ENCODE data around the gene SPDEF. TPM values are rescaled to one million over a fixed set of nuclear protein-coding genes. Genes with fewer than 3 reads are reported as not detected.
A peak's percentile ranks its signal among the peaks of the same experiment; 100 is the strongest.

SPDEF gene
- total and polyA plus RNA-seq, 2 experiments from 2014 or later = 0.69 TPM; not detected in 1

- Histone ChIP-seq H3K4me3 (no peak overlapping the region), H3K27ac (ENCODE audit: low read depth) (no peak overlapping the region), H3K27me3 (ENCODE audit: insufficient read depth) (no peaks in the 10 kb centered on the region), H3F3A (replicated peaks; ENCODE audit: low read depth) (no peaks in the 10 kb centered on the region), H3K79me2 (replicated peaks; ENCODE audit: insufficient read depth) (peaks cover 70% of the 10 kb centered on the region), H3K9me2 (ENCODE audit: insufficient read depth) (no peaks in the 10 kb centered on the region), H3K4me2 (peak overlapping the region; percentile 41), H3K36me3 (ENCODE audit: insufficient read depth) (0 out of 2 replicates have a peak, but pooled peaks cover 4% of the 10 kb centered on the region), H2AFZ (no peak overlapping the region), H4K20me1 (replicated peaks; ENCODE audit: insufficient read depth) (peaks cover 28% of the 10 kb centered on the region), H3K4me1 (ENCODE audit: insufficient read depth) (peaks cover 35% of the 10 kb centered on the region)
- peak overlapping the region; percentile 64 for H3K27ac Mint-ChIP-seq
- H3K4me3 Mint-ChIP-seq = peak overlapping the region; percentile 4; the same call in 1 of the 3 replicates
- H3K4me1 Mint-ChIP-seq = peaks cover 29% of the 10 kb centered on the region
- ATAC-seq = peak; percentile 63
- no peaks in the 10 kb centered on the region for H3K9me3 Mint-ChIP-seq
- no peaks in the 10 kb centered on the region; the same call in 2 of the 3 replicates for H3K36me3 Mint-ChIP-seq (ENCODE audit: low read depth)
- DNase-seq (ENCODE audit: low spot score) = peak; percentile 48
- no peaks in the 10 kb centered on the region for H3K27me3 Mint-ChIP-seq (ENCODE audit: insufficient read depth, low read depth, poor library complexity)
- TF ChIP-seq EZH2 (IDR thresholded peaks at IDR 0.05; ENCODE audit: low read depth, unreplicated experiment) = no peak
- TF ChIP-seq POLR2AphosphoS5 (IDR thresholded peaks at IDR 0.05; ENCODE audit: low read depth) = no peak
- TF ChIP-seq ZNF114 (CRISPR knock-in tag; IDR thresholded peaks at IDR 0.05) = no peak
- TF ChIP-seq ZNF331 (CRISPR knock-in tag; IDR thresholded peaks at IDR 0.05; ENCODE audit: low read depth) = no peak
- TF ChIP-seq CTCF (conservative IDR thresholded peaks at IDR 0.05; ENCODE audit: low read depth in 2 of 2) = no peak
- no peak for TF ChIP-seq NANOG (IDR thresholded peaks at IDR 0.05; ENCODE audit: borderline replicate concordance)
- no peak for TF ChIP-seq CREB1 (CRISPR knock-in tag; IDR thresholded peaks at IDR 0.05; ENCODE audit: low read depth)
- no peak for TF ChIP-seq STAT1 (IDR thresholded peaks at IDR 0.05; ENCODE audit: unreplicated experiment)
- TF ChIP-seq, protein P1, sequence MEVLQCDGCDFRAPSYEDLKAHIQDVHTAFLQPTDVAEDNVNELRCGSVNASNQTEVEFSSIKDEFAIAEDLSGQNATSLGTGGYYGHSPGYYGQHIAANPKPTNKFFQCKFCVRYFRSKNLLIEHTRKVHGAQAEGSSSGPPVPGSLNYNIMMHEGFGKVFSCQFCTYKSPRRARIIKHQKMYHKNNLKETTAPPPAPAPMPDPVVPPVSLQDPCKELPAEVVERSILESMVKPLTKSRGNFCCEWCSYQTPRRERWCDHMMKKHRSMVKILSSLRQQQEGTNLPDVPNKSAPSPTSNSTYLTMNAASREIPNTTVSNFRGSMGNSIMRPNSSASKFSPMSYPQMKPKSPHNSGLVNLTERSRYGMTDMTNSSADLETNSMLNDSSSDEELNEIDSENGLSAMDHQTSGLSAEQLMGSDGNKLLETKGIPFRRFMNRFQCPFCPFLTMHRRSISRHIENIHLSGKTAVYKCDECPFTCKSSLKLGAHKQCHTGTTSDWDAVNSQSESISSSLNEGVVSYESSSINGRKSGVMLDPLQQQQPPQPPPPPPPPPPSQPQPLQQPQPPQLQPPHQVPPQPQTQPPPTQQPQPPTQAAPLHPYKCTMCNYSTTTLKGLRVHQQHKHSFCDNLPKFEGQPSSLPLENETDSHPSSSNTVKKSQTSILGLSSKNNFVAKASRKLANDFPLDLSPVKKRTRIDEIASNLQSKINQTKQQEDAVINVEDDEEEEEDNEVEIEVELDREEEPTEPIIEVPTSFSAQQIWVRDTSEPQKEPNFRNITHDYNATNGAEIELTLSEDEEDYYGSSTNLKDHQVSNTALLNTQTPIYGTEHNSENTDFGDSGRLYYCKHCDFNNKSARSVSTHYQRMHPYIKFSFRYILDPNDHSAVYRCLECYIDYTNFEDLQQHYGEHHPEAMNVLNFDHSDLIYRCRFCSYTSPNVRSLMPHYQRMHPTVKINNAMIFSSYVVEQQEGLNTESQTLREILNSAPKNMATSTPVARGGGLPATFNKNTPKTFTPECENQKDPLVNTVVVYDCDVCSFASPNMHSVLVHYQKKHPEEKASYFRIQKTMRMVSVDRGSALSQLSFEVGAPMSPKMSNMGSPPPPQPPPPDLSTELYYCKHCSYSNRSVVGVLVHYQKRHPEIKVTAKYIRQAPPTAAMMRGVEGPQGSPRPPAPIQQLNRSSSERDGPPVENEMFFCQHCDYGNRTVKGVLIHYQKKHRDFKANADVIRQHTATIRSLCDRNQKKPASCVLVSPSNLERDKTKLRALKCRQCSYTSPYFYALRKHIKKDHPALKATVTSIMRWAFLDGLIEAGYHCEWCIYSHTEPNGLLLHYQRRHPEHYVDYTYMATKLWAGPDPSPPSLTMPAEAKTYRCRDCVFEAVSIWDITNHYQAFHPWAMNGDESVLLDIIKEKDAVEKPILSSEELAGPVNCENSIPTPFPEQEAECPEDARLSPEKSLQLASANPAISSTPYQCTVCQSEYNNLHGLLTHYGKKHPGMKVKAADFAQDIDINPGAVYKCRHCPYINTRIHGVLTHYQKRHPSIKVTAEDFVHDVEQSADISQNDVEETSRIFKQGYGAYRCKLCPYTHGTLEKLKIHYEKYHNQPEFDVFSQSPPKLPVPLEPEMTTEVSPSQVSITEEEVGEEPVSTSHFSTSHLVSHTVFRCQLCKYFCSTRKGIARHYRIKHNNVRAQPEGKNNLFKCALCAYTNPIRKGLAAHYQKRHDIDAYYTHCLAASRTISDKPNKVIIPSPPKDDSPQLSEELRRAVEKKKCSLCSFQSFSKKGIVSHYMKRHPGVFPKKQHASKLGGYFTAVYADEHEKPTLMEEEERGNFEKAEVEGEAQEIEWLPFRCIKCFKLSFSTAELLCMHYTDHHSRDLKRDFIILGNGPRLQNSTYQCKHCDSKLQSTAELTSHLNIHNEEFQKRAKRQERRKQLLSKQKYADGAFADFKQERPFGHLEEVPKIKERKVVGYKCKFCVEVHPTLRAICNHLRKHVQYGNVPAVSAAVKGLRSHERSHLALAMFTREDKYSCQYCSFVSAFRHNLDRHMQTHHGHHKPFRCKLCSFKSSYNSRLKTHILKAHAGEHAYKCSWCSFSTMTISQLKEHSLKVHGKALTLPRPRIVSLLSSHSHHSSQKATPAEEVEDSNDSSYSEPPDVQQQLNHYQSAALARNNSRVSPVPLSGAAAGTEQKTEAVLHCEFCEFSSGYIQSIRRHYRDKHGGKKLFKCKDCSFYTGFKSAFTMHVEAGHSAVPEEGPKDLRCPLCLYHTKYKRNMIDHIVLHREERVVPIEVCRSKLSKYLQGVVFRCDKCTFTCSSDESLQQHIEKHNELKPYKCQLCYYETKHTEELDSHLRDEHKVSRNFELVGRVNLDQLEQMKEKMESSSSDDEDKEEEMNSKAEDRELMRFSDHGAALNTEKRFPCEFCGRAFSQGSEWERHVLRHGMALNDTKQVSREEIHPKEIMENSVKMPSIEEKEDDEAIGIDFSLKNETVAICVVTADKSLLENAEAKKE (CRISPR knock-in tag; IDR thresholded peaks at IDR 0.05) = no peak
- TF ChIP-seq EZH2phosphoT487 (IDR thresholded peaks at IDR 0.05; ENCODE audit: unreplicated experiment) = no peak
- TF ChIP-seq, protein P2, sequence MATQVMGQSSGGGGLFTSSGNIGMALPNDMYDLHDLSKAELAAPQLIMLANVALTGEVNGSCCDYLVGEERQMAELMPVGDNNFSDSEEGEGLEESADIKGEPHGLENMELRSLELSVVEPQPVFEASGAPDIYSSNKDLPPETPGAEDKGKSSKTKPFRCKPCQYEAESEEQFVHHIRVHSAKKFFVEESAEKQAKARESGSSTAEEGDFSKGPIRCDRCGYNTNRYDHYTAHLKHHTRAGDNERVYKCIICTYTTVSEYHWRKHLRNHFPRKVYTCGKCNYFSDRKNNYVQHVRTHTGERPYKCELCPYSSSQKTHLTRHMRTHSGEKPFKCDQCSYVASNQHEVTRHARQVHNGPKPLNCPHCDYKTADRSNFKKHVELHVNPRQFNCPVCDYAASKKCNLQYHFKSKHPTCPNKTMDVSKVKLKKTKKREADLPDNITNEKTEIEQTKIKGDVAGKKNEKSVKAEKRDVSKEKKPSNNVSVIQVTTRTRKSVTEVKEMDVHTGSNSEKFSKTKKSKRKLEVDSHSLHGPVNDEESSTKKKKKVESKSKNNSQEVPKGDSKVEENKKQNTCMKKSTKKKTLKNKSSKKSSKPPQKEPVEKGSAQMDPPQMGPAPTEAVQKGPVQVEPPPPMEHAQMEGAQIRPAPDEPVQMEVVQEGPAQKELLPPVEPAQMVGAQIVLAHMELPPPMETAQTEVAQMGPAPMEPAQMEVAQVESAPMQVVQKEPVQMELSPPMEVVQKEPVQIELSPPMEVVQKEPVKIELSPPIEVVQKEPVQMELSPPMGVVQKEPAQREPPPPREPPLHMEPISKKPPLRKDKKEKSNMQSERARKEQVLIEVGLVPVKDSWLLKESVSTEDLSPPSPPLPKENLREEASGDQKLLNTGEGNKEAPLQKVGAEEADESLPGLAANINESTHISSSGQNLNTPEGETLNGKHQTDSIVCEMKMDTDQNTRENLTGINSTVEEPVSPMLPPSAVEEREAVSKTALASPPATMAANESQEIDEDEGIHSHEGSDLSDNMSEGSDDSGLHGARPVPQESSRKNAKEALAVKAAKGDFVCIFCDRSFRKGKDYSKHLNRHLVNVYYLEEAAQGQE (IDR thresholded peaks at IDR 0.05; ENCODE audit: unreplicated experiment) = no peak
Observed at GRCh38 chr6:34601706-34602105, 45.6 kb upstream of the SPDEF start.
